PC-3 (cell line): Measurements from ENCODE around the gene GRID2IP. TPM values are rescaled to one million over a fixed set of nuclear protein-coding genes. Genes with fewer than 3 reads are reported as not detected.

Source experiments
- ATAC-seq: fragments of 200-7000 bp; cut with Tn5 transposase; 2 replicates; pipeline ENCODE4 v1.9.1; 2020; ENCODE audit warnings: mild to moderate bottlenecking, moderate library complexity
- BruUV-seq: library from RNA; stranded (reverse); fragments of 400-500 nt; replicated peaks from 2 replicates; lab custom pipeline; 2021; lab: Mats Ljungman, UMichigan
- CTCF ChIA-PET: fragments of 300-600 bp; sonication (Branson Sonifier 250); formaldehyde crosslinking; loops from one replicate; lab custom pipeline; 2022; ENCODE audit warnings: antibody characterized with exemption; lab: Charles Lee
- POLR2A ChIA-PET: fragments of 300-600 bp; sonication (Branson Sonifier 250); formaldehyde crosslinking; loops from one replicate; lab custom pipeline; 2022; ENCODE audit warnings: antibody characterized with exemption; ENCODE audit not compliant: unreplicated experiment; lab: Charles Lee
- DNase-seq: peaks from one replicate; pipeline ENCODE4 v3.0.0-alpha.2; 2015
- H2AFZ ChIP-seq: fragments of 300-600 bp; sonication (generic); 2 replicates; pipeline ENCODE4 v1.6.0; 2016; ENCODE audit warnings: antibody characterized with exemption, low read length
- H3F3A ChIP-seq: fragments of 300-600 bp; sonication (generic); one replicate; pipeline ENCODE4 v1.6.0; 2017; ENCODE audit warnings: antibody characterized with exemption, low read length, control low read depth, mild to moderate bottlenecking; ENCODE audit not compliant: unreplicated experiment
- H3K27ac ChIP-seq: fragments of 300-600 bp; sonication (generic); 2 replicates; pipeline ENCODE4 v1.5.1; 2016; ENCODE audit warnings: mild to moderate bottlenecking, low read length
- H3K27me3 ChIP-seq: fragments of 300-600 bp; sonication (generic); 2 replicates; pipeline ENCODE4 v1.6.1; 2016; ENCODE audit warnings: low read length, mixed read lengths
- H3K36me3 ChIP-seq: fragments of 300-600 bp; sonication (generic); 2 replicates; pipeline ENCODE4 v1.6.1; 2016; ENCODE audit warnings: low read depth, mixed run types, low read length, mixed read lengths
- H3K4me1 ChIP-seq: fragments of 300-600 bp; sonication (generic); 2 replicates; pipeline ENCODE4 v1.5.1; 2016; ENCODE audit warnings: low read length; ENCODE audit not compliant: insufficient read depth
- H3K4me2 ChIP-seq: fragments of 300-600 bp; sonication (generic); 2 replicates; pipeline ENCODE4 v1.6.0; 2016; ENCODE audit warnings: low read length
- H3K4me3 ChIP-seq: fragments of 300-600 bp; sonication (generic); 2 replicates; pipeline ENCODE4 v1.5.1; 2016; ENCODE audit warnings: mild to moderate bottlenecking, low read length, mixed read lengths
- H3K79me2 ChIP-seq: fragments of 300-600 bp; sonication (generic); 2 replicates; pipeline ENCODE4 v1.6.1; 2017; ENCODE audit warnings: low read length, mixed read lengths
- H3K9ac ChIP-seq: fragments of 300-600 bp; sonication (generic); 2 replicates; pipeline ENCODE4 v1.6.0; 2016; ENCODE audit warnings: mild to moderate bottlenecking, low read length
- H3K9me2 ChIP-seq: fragments of 300-600 bp; sonication (generic); replicated peaks from 2 replicates; pipeline ENCODE4 v1.6.1; 2016; ENCODE audit warnings: mixed run types, low read length, mixed read lengths
- H3K9me3 ChIP-seq: fragments of 300-600 bp; sonication (generic); 2 replicates; pipeline ENCODE4 v1.6.1; 2016; ENCODE audit warnings: low read length, mixed read lengths
- H4K20me1 ChIP-seq: fragments of 300-600 bp; sonication (generic); 2 replicates; pipeline ENCODE4 v1.6.1; 2016; ENCODE audit warnings: low read length, mixed read lengths
- CTCF ChIP-seq: fragments of 300-600 bp; sonication (generic); conservative IDR thresholded peaks from 2 replicates; pipeline ENCODE4 v1.5.1; 2017; ENCODE audit warnings: antibody characterized with exemption, low read depth, mild to moderate bottlenecking, low read length
- EZH2 ChIP-seq: fragments of 300-600 bp; sonication (generic); IDR thresholded peaks from one replicate; pipeline ENCODE4 v1.6.1; 2017; ENCODE audit warnings: antibody characterized with exemption, mild to moderate bottlenecking, low read length; ENCODE audit not compliant: unreplicated experiment
- EZH2phosphoT487 ChIP-seq: fragments of 300-600 bp; sonication (generic); IDR thresholded peaks from 2 replicates; pipeline ENCODE4 v1.6.1; 2018; ENCODE audit warnings: mild to moderate bottlenecking, antibody characterized with exemption, low read length, borderline replicate concordance
- intact Hi-C: fragments of 100-400 bp; cut with micrococcal nuclease; formaldehyde crosslinking; loops from 2 replicates; pipeline ENCODE4 v1.9.0; 2023
- total RNA-seq: library from RNA; depleted of rRNA; stranded (reverse); fragments of >200 nt; gene quantifications from 2 replicates; pipeline ENCODE4 v1.2.3, GENCODE V29; 2014

Gene GRID2IP
- total RNA-seq, 1 experiment from 2014 or later: not detected

DNA sequence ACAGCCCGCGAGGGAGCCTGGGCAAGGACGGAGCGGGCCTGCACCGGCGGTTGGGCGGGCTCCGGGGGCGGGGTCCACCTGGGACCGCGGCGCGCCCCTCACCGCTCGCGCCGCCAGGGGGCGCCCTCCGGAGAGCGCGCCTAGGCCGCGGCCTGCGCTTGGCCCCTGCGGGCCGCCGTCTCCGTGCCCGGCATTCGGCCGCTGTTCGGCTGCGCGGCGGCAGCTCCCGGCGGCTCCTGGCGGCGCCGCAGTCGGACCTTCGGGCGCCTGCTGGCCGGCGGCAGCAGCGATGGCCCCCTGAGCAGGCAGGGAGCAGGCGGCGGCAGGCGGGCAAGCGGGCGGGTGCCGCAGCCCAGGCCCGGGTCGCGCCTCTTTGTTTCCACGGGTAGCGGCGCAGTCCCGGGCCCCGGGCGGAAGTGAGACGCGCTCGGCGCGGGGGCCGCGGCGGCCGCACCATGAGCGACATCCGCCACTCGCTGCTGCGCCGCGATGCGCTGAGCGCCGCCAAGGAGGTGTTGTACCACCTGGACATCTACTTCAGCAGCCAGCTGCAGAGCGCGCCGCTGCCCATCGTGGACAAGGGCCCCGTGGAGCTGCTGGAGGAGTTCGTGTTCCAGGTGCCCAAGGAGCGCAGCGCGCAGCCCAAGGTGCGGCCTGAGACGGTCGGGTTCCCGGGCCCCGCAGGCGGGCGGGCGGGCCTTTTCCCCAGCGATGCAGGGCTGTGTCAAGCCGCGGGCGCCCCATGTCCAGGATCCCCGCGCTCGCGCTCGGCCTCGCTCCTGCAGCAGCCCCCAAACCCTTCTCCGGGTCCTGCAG lies 38.8 kb upstream of the GRID2IP start, which contains the start of gene INTS15:
INTS15 (plus strand) TSS at position 193 of the 816 bp plus-strand sequence; CDS start at position 456, 263 bp downstream.
- Histone ChIP-seq H3K4me3 (peak within 1 kb of the TSS; percentile 99), H3K9me3 (no peaks in the 10 kb centered on the region), H3K4me1 (no peaks in the 10 kb centered on the region; the same call in 1 of the 2 replicates), H3K27ac (no peak within 1 kb of the TSS), H2AFZ (peak within 1 kb of the TSS; percentile 90), H3K4me2 (peak within 1 kb of the TSS; percentile 97), H3K27me3 (no peaks in the 10 kb centered on the region), H3K79me2 (peaks cover 16% of the 10 kb centered on the region), H3F3A (no peaks in the 10 kb centered on the region), H3K9me2 (no peaks in the 10 kb centered on the region), H4K20me1 (no peaks in the 10 kb centered on the region), H3K9ac (peak within 1 kb of the TSS; percentile 82), H3K36me3 (no peaks in the 10 kb centered on the region; the same call in 1 of the 2 replicates)
- CTCF ChIA-PET: interaction anchor here (1.1 kb wide), 1 partner anchor 13 kb away, joined by 3 read pairs; the partner anchor contains the start of gene ZDHHC4
- peak; percentile 92 for ATAC-seq
- no TSS peak for BruUV-seq
- TF ChIP-seq EZH2phosphoT487: no peak
- TF ChIP-seq EZH2: no peak
- 0 out of 2 replicates have a peak, but pooled peaks have one; percentile 32 for TF ChIP-seq CTCF
- POLR2A ChIA-PET: interaction anchor here (0.6 kb wide), 1 partner anchor 16 kb away, joined by 4 read pairs; no protein-coding TSS in a partner anchor
- intact Hi-C loops: no loop called here
- DNase-seq: peak; percentile 86

GRCh38 chr7:6589151-6589828 lies 38.0 kb upstream of the GRID2IP start:
- no peaks in the 10 kb centered on the region; the same call in 1 of the 2 replicates for H3K4me1 ChIP-seq
- POLR2A ChIA-PET: interaction anchor here (0.5 to 0.6 kb wide), 2 partner anchors 15 to 39 kb away, joined by 4 read pairs; no protein-coding TSS in a partner anchor
- intact Hi-C loops: no loop called here
- no peaks in the 10 kb centered on the region for H4K20me1 ChIP-seq
- no peaks in the 10 kb centered on the region for H3K36me3 ChIP-seq
- H3K27ac ChIP-seq: no peak overlapping the region
- H3K4me3 ChIP-seq: peak overlapping the region; percentile 57
- BruUV-seq: no TSS peak
- TF ChIP-seq CTCF (no peak), EZH2 (no peak), EZH2phosphoT487 (no peak)
- peak overlapping the region; percentile 81 for H3K4me2 ChIP-seq
- no peak for DNase-seq
- no peaks in the 10 kb centered on the region for H3F3A ChIP-seq
- H3K9ac ChIP-seq: no peak overlapping the region
- H3K79me2 ChIP-seq: peaks cover 16% of the 10 kb centered on the region
- H2AFZ ChIP-seq: peak overlapping the region; percentile 90
- H3K9me3 ChIP-seq: no peaks in the 10 kb centered on the region
- no peak for ATAC-seq
- CTCF ChIA-PET: interaction anchor here (0.6 kb wide), 1 partner anchor 40 kb away, joined by 5 read pairs; no protein-coding TSS in a partner anchor
- H3K27me3 ChIP-seq: no peaks in the 10 kb centered on the region
- no peaks in the 10 kb centered on the region for H3K9me2 ChIP-seq
